HepG2 (cell line): ENCODE measurements around the gene QSOX1. TPM values are rescaled to one million over a fixed set of nuclear protein-coding genes. Genes with fewer than 3 reads are reported as not detected.

Experiments used
- ATAC-seq: fragments of 200-7000 bp; cut with Tn5 transposase; 3 replicates; pipeline ENCODE4 v1.9.1; 2020; ENCODE audit warnings: mild to moderate bottlenecking, moderate library complexity
- BruUV-seq: library from RNA; stranded (reverse); fragments of 400-500 nt; replicated peaks from 2 replicates; lab custom pipeline; 2021; lab: Mats Ljungman, UMichigan
- CTCF ChIA-PET: fragments of 300-600 bp; formaldehyde crosslinking; extraction: SDS; loops from one replicate; lab custom pipeline; 2021; ENCODE audit warnings: low total read pairs, inconsistent platforms, low intra/inter-chr PET ratio; lab: Yijun Ruan, JAX
- POLR2A ChIA-PET: fragments of 350-600 bp; sonication (Branson Sonifier 250); formaldehyde crosslinking; loops from one replicate; lab custom pipeline; 2020; ENCODE audit warnings: antibody characterized with exemption, inconsistent platforms; lab: Yijun Ruan, JAX
- DNase-seq: peaks from one replicate; pipeline ENCODE4 v3.0.0-alpha.2; 2015; ENCODE audit warnings: low spot score
- FAIRE-seq: peaks from 3 replicates; lab custom pipeline; 2011; peaks lifted over from hg19 to GRCh38; lab: Jason Lieb, UNC
- H2AFZ ChIP-seq: one replicate; pipeline ENCODE4 v1.6.1; 2011; ENCODE audit warnings: low read length, inconsistent platforms
- H3K27ac ChIP-seq: fragments of 300-600 bp; 3 replicates; pipeline ENCODE4 v1.8.0; 2011; ENCODE audit warnings: mixed run types, mild to moderate bottlenecking, mixed read lengths, low read length, inconsistent platforms; ENCODE audit not compliant: insufficient read depth; ENCODE audit errors: extremely low read length
- H3K27me3 ChIP-seq, 2 experiments: fragments of 200-600 bp in 1 of 2; 2 replicates in 1 of 2; 3 replicates in 1 of 2; pipeline versions ENCODE4 v1.6.0 to v1.8.0; 2011; ENCODE audit warnings: low read length in 2 of 2, mild to moderate bottlenecking in 2 of 2, moderate library complexity in 2 of 2, inconsistent platforms in 1 of 2; ENCODE audit not compliant: insufficient read depth in 2 of 2, control insufficient read depth in 1 of 2
- H3K36me3 ChIP-seq, 2 experiments: fragments of 200-600 bp in 1 of 2; replicated peaks in 1 of 2; 2 replicates in 1 of 2; 3 replicates in 1 of 2; pipeline versions ENCODE4 v1.5.1 to v1.8.0; 2011; ENCODE audit warnings: low read length in 2 of 2, inconsistent platforms in 1 of 2; ENCODE audit not compliant: insufficient read depth in 2 of 2, control insufficient read depth in 1 of 2
- H3K4me1 ChIP-seq: 2 replicates; pipeline ENCODE4 v1.5.1; 2012; ENCODE audit warnings: low read length, inconsistent platforms; ENCODE audit not compliant: insufficient read depth
- H3K4me2 ChIP-seq: 2 replicates; pipeline ENCODE4 v1.6.0; 2011; ENCODE audit warnings: low read depth, low read length, inconsistent platforms
- H3K4me3 ChIP-seq, 3 experiments: fragments of 200-600 bp in 1 of 3; sonication (generic), shearing (Covaris generic) in 1 of 3; replicated peaks in 1 of 3; 2 replicates each; pipeline ENCODE4 v1.5.1; 2011 to 2016; ENCODE audit warnings: low read length in 3 of 3, inconsistent platforms in 2 of 3, low read depth in 2 of 3, mild to moderate bottlenecking in 2 of 3, control low read depth in 1 of 3, mixed read lengths in 1 of 3; ENCODE audit not compliant: insufficient read depth in 1 of 3
- H3K79me2 ChIP-seq: one replicate; pipeline ENCODE4 v1.6.1; 2011; ENCODE audit warnings: low read length, inconsistent platforms; ENCODE audit not compliant: insufficient read depth
- H3K9ac ChIP-seq: 2 replicates; pipeline ENCODE4 v1.6.0; 2011; ENCODE audit warnings: mild to moderate bottlenecking, low read depth, low read length, inconsistent platforms; ENCODE audit not compliant: insufficient read depth
- H3K9me3 ChIP-seq: 2 replicates; pipeline ENCODE4 v1.5.1; 2012; ENCODE audit warnings: mild to moderate bottlenecking, low read length
- H4K20me1 ChIP-seq: 2 replicates; pipeline ENCODE4 v1.6.0; 2011; ENCODE audit warnings: inconsistent platforms, mild to moderate bottlenecking, low read length, moderate library complexity; ENCODE audit not compliant: insufficient read depth
- E2F1 ChIP-seq: sonication (generic); formaldehyde crosslinking; IDR thresholded peaks from 2 replicates; pipeline ENCODE4 v1.5.0; 2020; ENCODE audit warnings: missing genetic modification reagents
- FLYWCH1 ChIP-seq: sonication (generic); formaldehyde crosslinking; IDR thresholded peaks from 2 replicates; pipeline ENCODE4 v1.8.1; 2023; ENCODE audit warnings: mild to moderate bottlenecking, missing genetic modification reagents
- MLX ChIP-seq: IDR thresholded peaks from 2 replicates; pipeline ENCODE4 v1.6.1; 2016
- MTF2 ChIP-seq: sonication (generic); formaldehyde crosslinking; IDR thresholded peaks from 2 replicates; pipeline ENCODE4 v1.5.0; 2020; ENCODE audit warnings: missing genetic modification reagents, borderline replicate concordance
- NFYC ChIP-seq: IDR thresholded peaks from 2 replicates; pipeline ENCODE4 v1.6.1; 2016; ENCODE audit warnings: missing genetic modification reagents, missing compliant biosample characterization
- ZKSCAN5 ChIP-seq: sonication (generic); formaldehyde crosslinking; IDR thresholded peaks from 2 replicates; pipeline ENCODE4 v1.5.1; 2020; ENCODE audit warnings: mild to moderate bottlenecking, missing genetic modification reagents
- ZKSCAN8 ChIP-seq: IDR thresholded peaks from 2 replicates; pipeline ENCODE4 v1.6.1; 2016; ENCODE audit warnings: borderline replicate concordance, missing genetic modification reagents, missing compliant biosample characterization
- ZNF570 ChIP-seq: sonication (generic); formaldehyde crosslinking; IDR thresholded peaks from 2 replicates; pipeline ENCODE4 v1.4.0; 2020; ENCODE audit warnings: mild to moderate bottlenecking, missing genetic modification reagents, borderline replicate concordance
- ZNF644 ChIP-seq: IDR thresholded peaks from 2 replicates; pipeline ENCODE4 v1.6.1; 2016; ENCODE audit warnings: low read depth
- ZNF777 ChIP-seq: sonication (generic); formaldehyde crosslinking; IDR thresholded peaks from 2 replicates; pipeline ENCODE4 v1.4.0; 2020; ENCODE audit warnings: missing genetic modification reagents
- ZNF800 ChIP-seq: sonication (generic); formaldehyde crosslinking; IDR thresholded peaks from 2 replicates; pipeline ENCODE4 v1.4.0; 2020; ENCODE audit warnings: missing genetic modification reagents
- ZNF891 ChIP-seq: sonication (generic); formaldehyde crosslinking; IDR thresholded peaks from 2 replicates; pipeline ENCODE4 v1.5.0; 2020; ENCODE audit warnings: mild to moderate bottlenecking, missing genetic modification reagents
- WGBS: methylation state at CpG from one replicate; pipeline ENCODE4 v1.1.6; 2017; ENCODE audit warnings: low lambda C conversion rate; 5-methylcytosine and 5-hydroxymethylcytosine counted together
- in situ Hi-C: cut with HindIII; loops from 2 replicates; pipeline ENCODE4 v1.10.0; 2017; ENCODE audit warnings: low pct_unique_long_range_greater_than_20kb; ENCODE audit not compliant: extremely low pct_ligation_motif_present
- intact Hi-C: fragments of 100-400 bp; cut with micrococcal nuclease; formaldehyde crosslinking; loops from one replicate; pipeline ENCODE4 v1.10.0; 2022; ENCODE audit not compliant: unreplicated experiment
- polyA plus RNA-seq, 8 experiments: library from polyadenylated mRNA; depleted of rRNA in 3 of 8; stranded (reverse) in 7 of 8; unstranded in 1 of 8; fragments of >200 nt; fragmentation: Illumina TruSeq in 4 of 8; extraction: Trizol in 4 of 8; gene quantifications; 2 replicates each; pipeline versions ENCODE4 v1.2.1 to v1.2.3, GENCODE V29; 2011 to 2016; ENCODE audit warnings: low read depth in 4 of 8, missing spikeins in 1 of 8, mixed read lengths in 1 of 8; ENCODE audit not compliant: insufficient read depth in 1 of 8
- total RNA-seq, 5 experiments: library from RNA; depleted of rRNA; stranded (reverse); fragments of >200 nt; fragmentation: Illumina TruSeq; extraction: Trizol; gene quantifications; 2 replicates each; pipeline ENCODE4 v1.2.3, GENCODE V29; 2016; ENCODE audit warnings: low read depth in 1 of 5

The QSOX1 gene
- total and polyA plus RNA-seq, 2 of the 13 experiments (the other 11 are each of a cell fraction or from before 2014, with no cell fraction given) = 6.8 to 40.2 TPM

- Histone ChIP-seq H2AFZ (no peak overlapping the region), H3K4me1 (peaks cover 38% of the 10 kb centered on the region), H3K79me2 (no peaks in the 10 kb centered on the region), H3K4me3 (peak overlapping the region; percentile 50 to 69 (median 58); a peak in 4 of 6 replicates), H3K9me3 (no peaks in the 10 kb centered on the region), H3K9ac (no peak overlapping the region), H3K27me3 (peaks cover 18 to 75% of the 10 kb centered on the region in 2 experiments), H3K27ac (no peak overlapping the region), H3K36me3 (no peaks in the 10 kb centered on the region), H3K4me2 (peak overlapping the region; percentile 84)
- intact Hi-C loops (no loop called here), in situ Hi-C loops (no loop called here)
- peak; percentile 19 for ATAC-seq
- FAIRE-seq = no peak
- 2% methylated on average over 10 of the region's 28 CpGs for WGBS
- ChIA-PET CTCF (no interaction called here), POLR2A (no interaction called here)
- TF ChIP-seq ZNF644 (CRISPR knock-in tag) = no peak
- TF ChIP-seq, all 625 proteins: peak for 0
- no TSS peak for BruUV-seq
- no peak for DNase-seq
- peaks cover 14% of the 10 kb centered on the region; the same call in 1 of the 2 replicates for H4K20me1 ChIP-seq
Observed at GRCh38 chr1:180230416-180230790, 75.7 kb downstream of the QSOX1 start.

GRCh38 chr1:180230791-180231505 lies 76.3 kb downstream of the QSOX1 start:
- Histone ChIP-seq H3K36me3 (no peaks in the 10 kb centered on the region), H4K20me1 (peaks cover 15% of the 10 kb centered on the region; the same call in 1 of the 2 replicates), H3K79me2 (no peaks in the 10 kb centered on the region), H3K4me3 (peak overlapping the region; percentile 50 to 69 (median 58); a peak in 4 of 6 replicates), H2AFZ (no peak overlapping the region), H3K4me2 (peak overlapping the region; percentile 84), H3K9me3 (no peaks in the 10 kb centered on the region), H3K9ac (no peak overlapping the region), H3K27me3 (peaks cover 18 to 81% of the 10 kb centered on the region in 2 experiments), H3K4me1 (peaks cover 38% of the 10 kb centered on the region), H3K27ac (no peak overlapping the region)
- ChIA-PET CTCF (no interaction called here), POLR2A (interaction anchor here (0.7 kb wide), 1 partner anchor 780 kb away, joined by 3 read pairs; no protein-coding TSS in a partner anchor)
- WGBS = 0% methylated on average over 11 of the region's 65 CpGs
- in situ Hi-C loops (no loop called here), intact Hi-C loops (no loop called here)
- no peak for DNase-seq
- no TSS peak for BruUV-seq
- FAIRE-seq = no peak
- peak; percentile 20 for ATAC-seq
- no peak for TF ChIP-seq ZNF570 (CRISPR knock-in tag)
- 0 out of 2 replicates have a peak, but pooled peaks have one; percentile 31 for TF ChIP-seq ZNF891 (CRISPR knock-in tag)
- no peak for TF ChIP-seq NFYC (CRISPR knock-in tag)
- TF ChIP-seq ZKSCAN5 = no peak
- TF ChIP-seq MLX (CRISPR knock-in tag) = no peak
- 0 out of 2 replicates have a peak, but pooled peaks have one; percentile 38 for TF ChIP-seq E2F1 (CRISPR knock-in tag)
- no peak for TF ChIP-seq FLYWCH1 (CRISPR knock-in tag)
- peak; percentile 27; the same call in 1 of the 2 replicates for TF ChIP-seq ZNF777 (CRISPR knock-in tag)
- peak; percentile 74; the same call in 1 of the 2 replicates for TF ChIP-seq ZNF800 (CRISPR knock-in tag)
- TF ChIP-seq MTF2 (CRISPR knock-in tag) = peak; percentile 82; the same call in 1 of the 2 replicates
- TF ChIP-seq ZKSCAN8 (CRISPR knock-in tag) = no peak
